SK-N-SH (cell line): Measurements from ENCODE around the gene GALNT16.
"Not testable (repeated sequence)": the region's sequence is repeated elsewhere in the genome, so short reads cannot be mapped to it uniquely, and the experiment has no call there.

Experiments
- CTCF ChIP-seq: fragments of 200-600 bp; sonication (generic); IDR thresholded peaks from 2 replicates; pipeline ENCODE4 v1.6.1; 2017; ENCODE audit warnings: antibody characterized with exemption, mild to moderate bottlenecking, moderate library complexity
- POLR2AphosphoS5 ChIP-seq: IDR thresholded peaks from 2 replicates; pipeline ENCODE4 v1.6.1; 2012; ENCODE audit warnings: low read depth, low read length
- SMC3 ChIP-seq: IDR thresholded peaks from 2 replicates; pipeline ENCODE4 v1.6.1; 2012; ENCODE audit warnings: low read depth, low read length, improper control_type of control experiment

GRCh38 chr14:69290881-69291280 lies 30.9 kb downstream of the GALNT16 start:
- TF ChIP-seq CTCF, POLR2AphosphoS5, SMC3: not testable (repeated sequence)
